CD4-positive, alpha-beta T cell treated with Interleukin-6 at 100 ng/mL for 8 hours (primary cell): Measurements from ENCODE around the gene DAO.
A peak's percentile ranks its signal among the peaks of the same experiment; 100 is the strongest.
"Not testable (repeated sequence)": the region's sequence is repeated elsewhere in the genome, so short reads cannot be mapped to it uniquely, and the experiment has no call there.

Experiments
- DNase-seq: peaks from one replicate; pipeline ENCODE4 v3.0.0-alpha.2; 2020; ENCODE audit warnings: mixed read lengths, low spot score

DAO gene

DNA sequence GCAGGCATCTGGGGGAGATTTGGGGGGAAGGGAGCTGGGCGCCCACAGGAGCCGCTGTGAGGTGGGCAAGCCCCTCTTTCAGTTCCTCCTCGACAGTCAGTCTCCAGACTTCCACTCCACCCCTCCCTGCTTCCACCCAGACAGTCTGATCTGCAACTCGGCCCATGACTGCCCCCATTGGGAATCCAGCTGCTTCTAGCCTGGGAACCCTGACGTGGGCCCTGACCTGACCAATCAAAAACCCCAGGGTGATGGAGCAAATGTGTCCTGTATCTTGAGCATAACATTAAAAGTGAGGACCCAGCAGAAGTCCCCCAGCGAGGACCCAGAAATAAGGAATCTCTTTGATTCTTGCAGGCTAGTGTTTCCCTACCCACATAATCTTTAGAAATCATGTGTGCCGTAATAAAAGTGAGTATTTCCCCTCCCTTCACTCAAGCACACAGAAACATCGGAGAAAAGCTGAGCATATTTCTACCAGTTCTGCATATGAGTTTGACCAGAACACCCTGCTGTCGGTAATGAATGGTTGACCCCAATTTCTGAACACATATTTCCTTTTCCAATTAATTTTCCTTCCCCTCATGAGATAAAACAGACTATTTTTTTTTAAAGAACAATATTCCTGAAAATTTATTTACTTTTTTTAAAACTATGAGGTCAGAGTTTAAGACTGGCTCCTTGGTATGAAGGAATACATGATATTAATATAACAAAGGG, 28.9 kb upstream of the DAO start:
- no peak for DNase-seq

DNA sequence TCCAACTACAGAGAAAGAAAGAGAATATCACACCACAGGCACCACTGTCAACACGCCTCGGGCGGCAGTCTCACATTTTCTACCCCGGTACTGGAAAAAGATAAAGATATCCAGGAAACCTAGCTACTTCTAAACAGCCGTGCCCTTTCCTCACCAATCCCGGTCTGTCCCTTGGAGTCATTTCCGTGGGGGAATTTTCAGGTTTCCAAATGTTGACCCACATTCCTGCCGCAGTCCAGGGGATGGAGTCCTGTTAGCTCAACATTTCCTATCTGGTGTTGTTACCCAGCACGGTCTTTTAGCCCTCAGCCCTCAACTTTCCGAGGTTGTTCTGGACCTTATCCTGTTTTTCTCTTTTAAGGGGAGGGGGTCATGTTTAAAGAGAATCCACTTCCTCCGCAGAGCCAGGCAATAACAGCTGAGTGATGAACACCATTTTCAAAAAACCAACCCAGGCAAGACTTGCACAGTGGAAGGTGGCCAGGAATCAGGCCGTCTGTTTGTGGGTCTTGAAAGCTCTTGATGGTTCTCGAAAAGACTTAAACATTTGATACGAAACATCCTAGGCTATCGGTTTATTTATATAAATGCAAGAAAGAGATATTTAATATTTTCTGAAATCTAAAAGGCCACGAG, 27.1 kb upstream of the DAO start:
- DNase-seq, result no peak

DNA sequence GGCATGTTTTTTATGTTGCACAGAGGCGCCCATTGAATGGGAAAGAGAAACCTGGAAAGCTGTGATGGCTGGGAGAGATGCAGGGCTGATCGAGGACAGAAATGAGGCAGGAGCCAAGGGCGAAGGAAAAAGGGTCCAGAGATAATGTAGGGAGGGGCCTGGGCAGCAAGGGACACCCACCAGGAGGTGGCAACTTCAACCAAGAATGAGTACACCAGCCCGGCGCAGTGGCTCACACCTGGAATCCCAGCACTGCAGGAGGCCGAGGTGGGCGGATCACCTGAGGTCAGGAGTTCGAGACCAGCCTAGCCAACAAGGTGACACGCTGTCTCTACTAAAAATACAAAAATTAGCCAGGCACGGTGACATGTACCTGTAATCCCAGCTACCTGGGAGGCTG, 26.5 kb upstream of the DAO start:
- DNase-seq, result no peak

DNA sequence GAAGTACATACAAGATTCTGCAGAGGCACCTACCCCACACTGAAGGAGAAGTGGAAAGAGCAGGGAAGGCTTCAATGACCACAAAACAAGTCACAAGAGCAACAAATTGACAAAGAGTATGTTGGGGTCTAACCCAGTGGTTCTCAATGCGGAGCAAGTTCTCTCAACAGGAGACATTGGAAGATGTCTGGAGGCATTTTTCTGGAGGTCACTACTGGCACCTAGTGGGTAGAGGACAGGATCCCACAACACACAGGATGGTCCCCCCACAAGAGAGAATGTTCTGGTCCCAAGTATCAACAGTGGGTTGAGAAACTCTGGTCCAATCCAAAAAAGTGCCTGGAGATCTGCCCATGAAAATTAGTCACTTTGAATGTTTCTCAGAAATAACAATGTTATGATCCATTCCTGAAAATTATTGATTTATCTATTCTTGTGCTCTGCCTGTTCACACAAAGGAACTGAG, 25.9 kb upstream of the DAO start:
- DNase-seq, result no peak

DNA sequence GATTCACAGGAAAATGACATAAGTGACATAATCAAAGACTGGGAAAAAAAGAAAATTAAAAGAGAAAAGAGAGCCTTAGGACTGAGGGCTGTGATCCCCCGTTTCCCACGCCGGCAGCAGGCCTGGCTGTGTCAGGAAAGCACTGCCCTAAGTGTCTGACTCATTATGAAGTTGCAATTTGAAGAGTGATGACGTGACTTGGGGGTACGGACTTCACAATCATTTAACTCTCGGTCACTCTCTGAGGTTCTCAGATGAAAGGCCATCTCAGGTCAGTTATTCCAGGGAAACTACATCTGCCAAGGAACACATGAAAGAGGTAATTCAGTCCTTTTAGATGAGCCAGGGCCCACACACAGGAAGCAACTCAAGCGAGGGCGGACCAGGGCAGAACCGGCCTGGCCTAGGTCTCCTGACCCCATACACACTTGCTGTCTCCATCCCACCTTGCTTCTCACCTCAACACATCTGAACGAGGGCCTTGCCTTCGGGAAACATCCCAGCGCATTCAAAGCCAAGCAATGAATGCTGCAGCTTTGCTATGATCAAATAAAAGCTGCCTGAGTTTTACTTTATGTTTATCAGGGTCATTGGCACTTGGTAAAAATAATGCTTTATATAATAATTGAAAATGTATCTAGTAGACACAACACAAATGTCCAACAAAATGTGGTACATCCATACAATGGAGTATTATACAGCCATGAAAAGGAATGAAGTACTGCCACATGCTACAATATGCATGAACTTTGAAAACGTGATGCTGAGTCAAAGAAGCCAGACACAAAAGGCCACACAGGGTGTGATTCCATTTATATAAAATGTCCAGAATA, 25.2 kb upstream of the DAO start:
- DNase-seq, result no peak

DNA sequence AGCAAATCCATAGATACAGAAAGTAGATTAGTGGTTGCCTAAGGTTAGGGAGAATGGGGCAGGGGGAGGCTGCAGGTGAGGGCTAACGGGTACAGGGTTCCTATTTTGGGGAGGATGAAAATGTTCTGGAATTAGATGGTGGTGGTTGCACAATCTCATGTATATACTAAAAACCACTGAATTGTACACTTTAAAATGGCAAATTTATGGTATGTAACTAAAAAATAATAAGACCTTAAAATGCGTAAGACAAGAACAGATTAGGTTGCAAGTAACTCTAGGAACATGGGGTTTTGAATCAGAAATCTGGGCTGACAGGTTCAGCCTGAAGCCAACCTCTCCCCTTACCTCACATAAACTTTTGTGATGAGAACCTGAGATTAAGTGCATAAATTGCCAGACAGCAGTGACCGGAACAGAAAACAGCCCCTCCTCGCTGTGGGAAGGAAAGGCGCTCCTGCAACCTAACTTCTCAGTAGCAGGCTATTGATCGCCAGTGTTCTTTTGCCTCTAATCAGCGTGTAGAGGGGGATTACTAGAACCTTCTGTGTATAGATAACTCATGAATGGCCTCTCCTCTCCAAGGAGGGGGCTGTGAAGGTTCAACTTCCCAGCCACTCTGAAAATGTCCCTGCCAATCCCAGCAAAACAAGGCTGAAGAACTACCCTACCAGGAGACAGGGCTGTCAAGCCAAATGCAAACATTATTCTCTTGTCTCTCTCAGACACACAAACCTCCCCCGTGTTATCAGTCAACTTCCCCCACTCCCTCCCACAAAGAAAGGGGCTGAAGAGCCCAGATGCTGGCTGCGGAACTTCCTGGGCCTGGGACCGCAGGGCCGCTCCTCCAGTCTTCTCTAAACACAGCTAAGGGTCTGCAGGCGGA, 24.4 kb upstream of the DAO start:
- DNase-seq, result no peak

DNA sequence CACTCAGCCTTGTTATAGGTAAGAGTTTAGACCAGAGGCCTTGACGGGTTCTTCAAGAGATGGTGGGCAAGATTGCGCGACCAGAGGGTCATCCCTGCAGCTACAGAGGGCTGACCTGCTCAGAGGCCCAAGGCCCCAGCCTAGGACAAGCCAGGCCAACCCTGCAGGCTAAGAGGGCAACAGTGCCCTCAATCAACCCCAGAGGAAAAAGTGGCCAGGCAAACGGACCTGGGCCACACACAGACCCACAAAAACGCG, 23.8 kb upstream of the DAO start:
- DNase-seq, result no peak

DNA sequence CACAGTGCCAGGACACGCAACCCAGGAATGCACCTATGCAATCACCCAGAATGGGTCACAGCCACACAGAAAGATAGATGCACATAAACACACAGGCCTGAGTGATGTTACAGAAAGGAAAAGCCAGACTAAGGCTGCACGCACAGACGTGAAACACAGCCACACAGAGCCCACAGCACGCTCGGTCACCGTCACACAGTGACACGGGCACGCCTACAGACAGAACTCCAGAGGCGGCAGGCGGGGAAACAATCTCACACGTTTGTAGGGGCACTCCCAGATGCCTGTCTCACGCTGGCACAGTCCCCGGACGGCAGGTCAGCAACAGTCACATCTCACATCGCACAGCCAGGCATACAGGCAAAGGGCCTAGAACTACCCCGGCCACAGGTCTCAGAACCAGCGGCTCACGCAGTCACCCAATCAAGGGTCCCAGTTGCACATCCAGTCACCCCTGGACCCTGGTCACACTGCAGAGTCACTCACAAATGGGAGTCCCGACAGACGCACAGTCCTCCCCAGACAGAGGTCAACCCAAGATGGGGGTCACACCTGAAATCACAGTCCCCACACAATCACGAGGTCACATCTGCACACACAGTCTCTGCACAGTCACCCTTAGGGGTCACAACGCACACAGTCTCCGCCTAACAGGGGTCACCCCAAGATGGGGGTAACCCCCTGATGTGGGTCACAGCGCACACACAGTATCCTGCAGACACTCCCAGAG, 23.3 kb upstream of the DAO start:
- DNase-seq, result peak; percentile 36

DNA sequence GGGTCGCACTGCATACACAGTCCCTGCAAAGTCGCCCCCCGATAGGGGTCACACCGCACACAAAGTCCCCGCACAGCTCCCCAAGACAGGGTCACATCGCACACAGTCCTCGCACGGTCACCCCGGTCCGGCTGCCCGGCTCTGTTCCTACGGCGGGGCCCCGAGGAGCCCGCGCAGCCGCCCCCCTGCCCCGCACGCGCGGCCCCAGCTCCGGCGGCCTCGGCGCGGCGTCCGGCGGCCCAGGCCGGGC, 22.8 kb upstream of the DAO start:
- DNase-seq, result no peak

DNA sequence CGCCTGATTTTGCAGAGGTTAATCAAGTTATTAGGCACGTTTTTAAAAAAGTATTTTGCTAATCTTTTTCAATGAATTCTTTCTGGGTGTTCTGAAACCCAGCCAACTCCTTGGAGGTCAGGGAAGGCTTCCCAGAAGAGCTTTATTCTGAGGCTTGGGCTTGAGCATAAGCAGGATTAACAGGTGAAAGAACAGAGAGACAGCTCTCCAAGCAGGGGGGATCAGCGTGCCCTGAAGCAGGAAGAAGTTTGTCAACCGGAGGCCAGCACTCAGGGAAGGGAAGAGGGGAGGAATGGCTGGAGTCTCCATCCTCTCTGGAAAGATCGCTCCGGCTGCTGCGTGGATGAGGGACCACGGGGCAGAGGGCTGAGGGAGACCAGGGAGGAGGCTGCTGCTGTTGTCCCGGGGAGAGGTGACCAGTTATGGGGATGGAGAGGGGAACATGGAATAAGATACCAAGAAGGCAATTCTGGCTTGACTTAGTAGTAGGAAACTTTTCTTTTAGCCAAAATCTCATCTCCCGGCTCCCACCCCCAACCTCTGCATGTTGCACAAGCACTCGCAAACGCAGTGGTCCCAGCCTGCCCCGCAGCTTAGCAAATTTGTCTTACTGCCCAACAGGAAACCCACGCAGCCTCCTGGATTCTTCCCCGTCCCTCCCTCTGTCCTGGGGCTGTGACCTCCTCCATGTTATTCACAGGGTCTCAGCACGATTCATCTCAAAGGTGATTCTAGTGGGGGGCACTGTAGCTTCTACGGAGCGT, 21.4 kb upstream of the DAO start:
- no peak for DNase-seq

DNA sequence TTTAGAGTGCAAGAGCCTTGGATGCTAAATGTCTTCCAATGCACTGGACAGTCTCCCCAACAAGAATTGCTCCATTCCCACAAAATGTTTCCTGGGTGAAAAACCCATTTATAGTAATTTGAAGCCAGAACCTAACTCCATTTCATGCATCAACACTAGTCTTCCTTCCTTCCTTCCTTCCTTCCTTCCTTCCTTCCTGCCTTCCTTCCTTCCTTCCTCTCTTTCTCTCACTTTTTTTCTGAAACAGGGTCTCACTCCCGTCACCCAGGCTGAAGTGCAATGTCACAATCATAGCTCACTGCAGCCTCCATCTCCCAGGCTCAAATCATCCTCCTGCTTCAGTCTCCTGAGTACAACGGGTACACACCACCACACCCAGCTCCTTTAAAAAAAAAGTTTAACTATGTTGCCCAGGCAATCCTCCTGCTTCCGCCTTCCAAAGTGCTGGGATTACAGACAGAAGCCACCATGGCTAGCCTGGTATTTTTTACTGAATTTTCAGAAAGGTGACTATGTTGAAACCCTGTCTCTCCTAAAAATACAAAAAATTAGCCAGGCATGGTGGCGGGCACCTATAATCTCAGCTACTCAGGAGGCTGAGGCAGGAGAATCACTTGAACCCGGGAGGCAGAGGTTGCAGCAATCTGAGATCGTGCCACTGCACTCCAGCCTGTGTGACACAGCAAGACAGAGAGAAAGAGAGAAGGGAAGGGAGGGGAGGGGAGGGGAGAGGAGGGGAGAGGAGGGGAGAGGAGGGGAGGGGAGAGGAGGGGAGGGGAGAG, 20.6 kb upstream of the DAO start:
- not testable (repeated sequence) for DNase-seq

DNA sequence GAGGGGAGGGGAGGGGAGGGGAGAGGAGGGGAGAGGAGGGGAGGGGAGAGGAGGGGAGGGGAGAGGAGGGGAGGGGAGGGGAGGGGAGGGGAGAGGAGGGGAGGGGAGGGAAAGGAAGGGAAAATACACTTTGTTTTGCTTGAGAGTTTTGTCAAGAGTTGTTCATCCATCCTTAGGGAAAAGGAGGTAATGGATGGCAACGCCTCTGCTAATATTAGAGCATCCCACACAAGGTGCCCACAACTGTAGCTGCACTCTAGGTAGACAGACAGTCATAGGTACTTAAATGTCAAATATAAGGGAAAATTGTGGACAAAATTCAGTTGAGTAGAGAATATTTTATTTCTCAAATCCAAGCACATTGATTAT, 20.0 kb upstream of the DAO start:
- DNase-seq, result no peak

DNA sequence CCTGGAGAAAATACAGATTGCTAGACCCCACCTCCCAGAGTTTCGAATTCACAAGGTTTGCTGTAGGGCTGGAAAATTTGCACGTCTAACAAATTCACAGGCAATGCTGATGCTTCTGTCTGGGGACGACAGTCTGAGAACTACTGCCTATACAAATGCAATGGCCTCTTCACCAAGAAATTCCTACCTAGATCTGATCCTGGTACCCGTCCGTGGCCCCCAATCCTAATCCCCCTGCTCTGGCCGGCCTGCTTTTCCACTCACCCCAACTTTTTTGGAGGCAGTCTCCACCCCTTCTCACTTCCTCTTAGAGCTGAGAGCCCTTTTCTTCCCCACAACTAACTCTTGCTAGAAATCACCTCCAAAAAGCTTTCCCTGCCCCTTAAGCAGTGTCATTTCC, 19.4 kb upstream of the DAO start:
- DNase-seq, result no peak

DNA sequence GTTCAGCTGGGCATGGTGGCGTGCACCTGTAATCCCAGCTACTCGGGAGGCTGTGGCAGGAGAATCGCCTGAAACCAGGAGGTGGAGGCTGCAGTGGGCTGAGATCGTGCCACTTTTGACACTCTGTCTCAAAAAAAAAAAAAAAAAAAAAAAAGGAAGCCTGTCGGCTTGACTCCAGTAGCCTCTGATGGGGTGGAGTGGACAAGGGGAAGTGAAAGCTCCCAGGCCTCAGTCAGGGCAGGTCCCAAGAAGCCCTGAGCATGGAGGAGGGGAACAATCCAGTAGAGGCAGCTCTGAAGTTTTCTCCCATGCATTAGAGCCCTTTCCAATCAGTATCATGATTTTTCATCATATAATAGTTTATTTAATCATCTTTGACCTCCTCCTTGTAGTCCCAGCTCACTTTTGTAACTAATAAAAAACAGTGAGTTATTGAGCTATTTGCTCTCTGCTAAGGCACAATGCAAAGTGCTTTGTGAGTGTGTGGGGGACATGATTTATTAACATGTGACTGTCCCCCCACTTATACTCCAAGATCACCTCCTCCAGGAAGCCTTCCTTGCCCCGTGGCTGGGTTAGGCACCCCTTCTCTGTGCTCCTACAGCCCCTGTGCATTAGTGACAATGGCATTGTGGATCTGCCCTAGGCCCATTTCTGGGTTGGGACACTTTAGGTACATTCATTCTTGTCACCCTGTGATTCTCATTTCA, 17.9 kb upstream of the DAO start:
- no peak for DNase-seq

DNA sequence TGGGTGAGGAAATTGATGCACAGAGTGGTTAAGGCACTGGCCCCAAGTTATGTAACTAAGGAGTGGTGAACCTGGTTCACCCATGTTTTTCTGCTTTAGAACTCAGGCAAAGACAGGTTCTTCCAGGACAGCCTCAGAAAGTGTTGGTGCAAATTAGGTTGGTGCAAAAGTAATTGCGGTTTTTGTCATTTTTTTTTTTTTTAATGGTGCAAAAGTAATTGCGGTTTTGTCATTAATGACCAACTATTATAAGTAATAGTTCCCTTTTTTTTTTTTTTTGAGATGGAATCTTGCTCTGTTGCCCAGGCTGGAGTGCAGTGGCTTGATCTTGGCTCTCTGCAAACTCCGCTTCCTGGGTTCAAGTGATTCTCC, 17.3 kb upstream of the DAO start:
- no peak for DNase-seq

DNA sequence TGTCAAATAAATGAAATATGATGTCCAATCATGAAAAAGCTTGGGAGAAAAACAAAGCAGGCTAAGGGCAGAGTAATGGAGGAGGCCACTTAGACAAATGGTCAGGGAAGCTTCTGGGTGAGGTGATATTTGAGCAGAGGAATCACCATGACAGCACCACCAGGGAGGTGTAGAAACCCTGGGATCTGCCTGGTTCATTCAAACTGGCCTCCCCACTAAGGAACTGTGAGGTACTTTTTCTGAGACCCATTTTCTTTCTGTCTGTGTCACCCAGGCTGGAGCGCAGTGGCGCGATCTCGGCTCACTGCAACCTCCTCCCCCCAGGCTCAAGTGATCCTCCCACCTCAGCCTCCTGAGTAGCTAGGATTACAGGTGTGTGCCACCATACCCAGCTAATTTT, 14.7 kb upstream of the DAO start:
- DNase-seq, result no peak

DNA sequence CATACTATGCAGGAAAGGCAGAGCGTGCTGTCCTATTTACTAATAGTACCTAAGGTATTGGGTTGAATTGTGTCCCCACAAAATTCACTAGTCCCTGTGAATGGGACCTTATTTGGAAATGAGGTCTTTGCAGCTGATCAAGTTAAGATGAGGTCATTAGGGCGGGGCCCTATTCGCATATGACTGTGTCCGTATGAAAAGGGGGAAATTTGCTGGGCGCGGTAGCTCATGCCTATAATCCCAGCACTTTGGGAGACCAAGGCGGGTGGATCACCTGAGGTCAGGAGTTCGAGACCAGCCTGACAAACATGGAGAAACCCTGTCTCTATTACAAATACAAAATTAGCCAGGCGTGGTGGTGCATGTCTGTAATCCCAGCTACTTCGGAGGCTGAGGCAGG, 13.8 kb upstream of the DAO start:
- DNase-seq, result not testable (repeated sequence)

DNA sequence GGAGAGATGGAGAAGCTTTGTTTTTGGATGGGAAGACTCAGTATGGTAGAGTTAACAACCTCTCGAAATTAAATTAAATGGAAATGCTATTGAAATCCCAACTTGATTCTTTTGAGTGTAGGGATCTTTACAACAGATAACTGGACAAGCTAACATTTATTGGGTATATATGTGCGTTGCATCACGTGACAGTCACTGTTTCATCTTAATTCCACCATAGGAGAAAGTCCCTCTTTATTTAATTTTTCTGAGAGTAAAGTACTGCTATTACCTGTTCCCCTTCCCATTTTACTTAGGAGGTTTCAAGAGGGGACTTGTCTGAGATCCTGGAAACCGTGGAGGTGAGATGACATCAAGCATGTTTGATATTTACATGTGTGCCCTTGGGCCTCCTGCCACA, 11.1 kb upstream of the DAO start:
- DNase-seq, result no peak

DNA sequence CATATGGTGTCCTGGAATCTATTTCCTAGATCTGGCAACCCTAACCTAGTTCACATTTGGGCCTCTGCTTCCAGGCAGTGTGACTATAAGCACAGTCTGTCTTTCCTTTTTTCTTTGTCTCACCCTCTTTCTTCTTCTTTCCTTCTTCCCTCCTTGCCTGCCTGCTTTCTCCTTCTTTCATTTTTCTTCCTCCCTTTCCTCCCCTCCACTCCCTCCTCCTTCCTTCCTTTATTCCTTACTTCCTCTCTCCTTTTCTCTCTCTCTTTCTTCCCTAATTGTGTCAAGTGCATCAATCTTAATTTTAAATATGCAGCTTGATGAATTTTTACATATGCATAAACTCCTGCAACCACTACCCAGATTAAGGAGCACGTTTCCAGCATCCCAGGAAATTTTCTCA, 4.6 kb upstream of the DAO start:
- DNase-seq, result no peak
